GM23338 (cell line): ENCODE results near the gene BRI3BP. TPM values are rescaled to one million over a fixed set of nuclear protein-coding genes. Genes with fewer than 3 reads are reported as not detected.

Experiments
- ATAC-seq: fragments of 200-7000 bp; cut with Tn5 transposase; 3 replicates; pipeline ENCODE4 v1.9.1; 2020
- DNase-seq: peaks from one replicate; pipeline ENCODE4 v3.0.0-alpha.2; 2015; ENCODE audit warnings: low spot score
- H2AFZ ChIP-seq: fragments of 200-600 bp; sonication (generic); 2 replicates; pipeline ENCODE4 v1.8.0; 2016; ENCODE audit warnings: antibody characterized with exemption, mild to moderate bottlenecking, moderate library complexity
- H3F3A ChIP-seq: fragments of 200-600 bp; sonication (generic); replicated peaks from 2 replicates; pipeline ENCODE4 v1.8.0; 2017; ENCODE audit warnings: antibody characterized with exemption, mixed run types, low read depth
- H3K27ac ChIP-seq: fragments of 200-600 bp; sonication (generic); 2 replicates; pipeline ENCODE4 v1.6.1; 2016; ENCODE audit warnings: low read depth
- H3K27me3 ChIP-seq: fragments of 200-600 bp; sonication (generic); 2 replicates; pipeline ENCODE4 v1.8.0; 2016; ENCODE audit warnings: mild to moderate bottlenecking, mixed run types, moderate library complexity; ENCODE audit not compliant: insufficient read depth
- H3K36me3 ChIP-seq: fragments of 200-600 bp; sonication (generic); 2 replicates; pipeline ENCODE4 v1.8.0; 2016; ENCODE audit warnings: mild to moderate bottlenecking; ENCODE audit not compliant: insufficient read depth
- H3K4me1 ChIP-seq: fragments of 200-600 bp; sonication (generic); 2 replicates; pipeline ENCODE4 v1.8.0; 2016; ENCODE audit warnings: mild to moderate bottlenecking, moderate library complexity; ENCODE audit not compliant: insufficient read depth
- H3K4me2 ChIP-seq: fragments of 200-600 bp; sonication (generic); 2 replicates; pipeline ENCODE4 v1.7.1; 2017; ENCODE audit warnings: mixed run types
- H3K4me3 ChIP-seq: fragments of 200-600 bp; sonication (generic); 2 replicates; pipeline ENCODE4 v1.6.1; 2016; ENCODE audit warnings: mixed run types
- H3K79me2 ChIP-seq: fragments of 200-600 bp; sonication (generic); replicated peaks from 2 replicates; pipeline ENCODE4 v1.8.0; 2017; ENCODE audit warnings: mild to moderate bottlenecking; ENCODE audit not compliant: insufficient read depth
- H3K9me2 ChIP-seq: fragments of 200-600 bp; sonication (generic); 2 replicates; pipeline ENCODE4 v1.8.0; 2017; ENCODE audit not compliant: insufficient read depth
- H4K20me1 ChIP-seq: fragments of 200-600 bp; sonication (generic); replicated peaks from 2 replicates; pipeline ENCODE4 v1.8.0; 2017; ENCODE audit warnings: mild to moderate bottlenecking; ENCODE audit not compliant: insufficient read depth
- H3K27ac Mint-ChIP-seq: 2 replicates; pipeline ENCODE4 v1.8.0; 2020; ENCODE audit warnings: inconsistent platforms, mild to moderate bottlenecking, moderate library complexity, mixed read lengths
- H3K27me3 Mint-ChIP-seq: 3 replicates; pipeline ENCODE4 v1.8.0; 2022; ENCODE audit warnings: low read depth, mild to moderate bottlenecking, moderate library complexity, mixed read lengths, inconsistent platforms; ENCODE audit not compliant: insufficient read depth, poor library complexity
- H3K36me3 Mint-ChIP-seq: 3 replicates; pipeline ENCODE4 v1.8.0; 2021; ENCODE audit warnings: low read depth, mild to moderate bottlenecking, inconsistent platforms, moderate library complexity, mixed read lengths
- H3K4me1 Mint-ChIP-seq: 3 replicates; pipeline ENCODE4 v1.8.0; 2020; ENCODE audit warnings: mild to moderate bottlenecking, inconsistent platforms, mixed read lengths
- H3K4me3 Mint-ChIP-seq: 3 replicates; pipeline ENCODE4 v1.8.0; 2021; ENCODE audit warnings: moderate library complexity, mild to moderate bottlenecking, inconsistent platforms, mixed read lengths
- H3K9me3 Mint-ChIP-seq: 3 replicates; pipeline ENCODE4 v1.8.0; 2020; ENCODE audit warnings: moderate library complexity, mild to moderate bottlenecking, inconsistent platforms, mixed read lengths
- CTCF ChIP-seq, 2 experiments: fragments of 200-600 bp in 1 of 2; sonication (generic) in 1 of 2; conservative IDR thresholded peaks; 2 replicates each; pipeline versions ENCODE4 v1.5.1 to v1.6.1; 2016 to 2017; ENCODE audit warnings: antibody characterized with exemption in 2 of 2, low read depth in 2 of 2, mild to moderate bottlenecking in 2 of 2, moderate library complexity in 1 of 2
- EZH2 ChIP-seq: fragments of 200-600 bp; sonication (generic); IDR thresholded peaks from one replicate; pipeline ENCODE4 v1.8.0; 2017; ENCODE audit warnings: antibody characterized with exemption, mild to moderate bottlenecking, low read depth; ENCODE audit not compliant: unreplicated experiment
- EZH2phosphoT487 ChIP-seq: fragments of 200-600 bp; sonication (generic); IDR thresholded peaks from one replicate; pipeline ENCODE4 v1.8.1; 2018; ENCODE audit warnings: antibody characterized with exemption; ENCODE audit not compliant: unreplicated experiment
- JUNB ChIP-seq: IDR thresholded peaks from one replicate; pipeline ENCODE4 v1.6.1; 2016; ENCODE audit warnings: antibody characterized with exemption; ENCODE audit not compliant: unreplicated experiment
- NANOG ChIP-seq: IDR thresholded peaks from 2 replicates; pipeline ENCODE4 v1.6.1; 2016; ENCODE audit warnings: antibody characterized with exemption, borderline replicate concordance
- POLR2AphosphoS5 ChIP-seq: IDR thresholded peaks from 2 replicates; pipeline ENCODE4 v1.6.1; 2016; ENCODE audit warnings: antibody characterized with exemption, low read depth
- REST ChIP-seq: IDR thresholded peaks from one replicate; pipeline ENCODE4 v1.6.1; 2018; ENCODE audit warnings: antibody characterized with exemption; ENCODE audit not compliant: unreplicated experiment
- ZNF114 ChIP-seq: fragments of 250-450 bp; sonication (Bioruptor Pico); IDR thresholded peaks from 2 replicates; pipeline ENCODE4 v1.5.0; 2020; ENCODE audit warnings: mild to moderate bottlenecking, moderate library complexity
- ZNF462 ChIP-seq: fragments of 250-450 bp; sonication (Bioruptor Pico); IDR thresholded peaks from 2 replicates; pipeline ENCODE4 v1.5.0; 2020; ENCODE audit warnings: mild to moderate bottlenecking, moderate library complexity
- polyA plus RNA-seq: library from polyadenylated mRNA; unstranded; fragments of >200 nt; fragmentation: Nextera tagmentation; extraction: Ambion mirVana; gene quantifications from 2 replicates; pipeline ENCODE4 v1.2.1, GENCODE V29; 2016
- total RNA-seq: library from RNA; depleted of rRNA; stranded (reverse); fragments of >200 nt; shearing (Covaris generic); gene quantifications from 2 replicates; pipeline ENCODE4 v1.2.3, GENCODE V29; 2014

Gene BRI3BP
- total and polyA plus RNA-seq, 2 experiments from 2014 or later, result 5.8 to 10.7 TPM

- peaks cover 10% of the 10 kb centered on the region for H3K27me3 Mint-ChIP-seq
- H4K20me1 ChIP-seq, result peaks cover 7% of the 10 kb centered on the region; the same call in 1 of the 2 replicates
- peaks cover 12% of the 10 kb centered on the region; the same call in 1 of the 2 replicates for H3K36me3 ChIP-seq
- no peak overlapping the region for H3K27ac ChIP-seq
- H3K36me3 Mint-ChIP-seq, result peaks cover 57% of the 10 kb centered on the region
- no peak for TF ChIP-seq POLR2AphosphoS5
- TF ChIP-seq REST, result no peak
- no peak for TF ChIP-seq ZNF462
- no peak for TF ChIP-seq ZNF114
- no peak for TF ChIP-seq NANOG
- no peak for TF ChIP-seq CTCF (conservative IDR thresholded peaks at IDR 0.05; ENCODE audit: low read depth in 2 of 2)
- TF ChIP-seq JUNB, result no peak
- no peak for TF ChIP-seq EZH2
- TF ChIP-seq EZH2phosphoT487, result no peak
- no peak overlapping the region for H3K4me2 ChIP-seq
- no peaks in the 10 kb centered on the region for H3K9me3 Mint-ChIP-seq
- H3K27me3 ChIP-seq, result no peaks in the 10 kb centered on the region
- H3K9me2 ChIP-seq, result no peaks in the 10 kb centered on the region
- H3K4me1 ChIP-seq, result no peaks in the 10 kb centered on the region
- H3K4me3 Mint-ChIP-seq, result no peak overlapping the region
- no peaks in the 10 kb centered on the region for H3F3A ChIP-seq
- no peak overlapping the region for H3K27ac Mint-ChIP-seq
- H3K4me3 ChIP-seq, result no peak overlapping the region
- H3K4me1 Mint-ChIP-seq, result no peaks in the 10 kb centered on the region
- no peaks in the 10 kb centered on the region for H3K79me2 ChIP-seq
- ATAC-seq (no peak), DNase-seq (no peak)
- H2AFZ ChIP-seq, result no peak overlapping the region
Measured at GRCh38 chr12:124971603-124972002, 21.8 kb upstream of the BRI3BP start.
